Transverse colon (tissue), 3 donors: ENCODE data around the gene NOTCH3.

Experiments
- CTCF ChIP-seq, 5 experiments: fragments of 200-600 bp in 3 of 5; fragments of 450-650 bp in 2 of 5; sonication (generic) in 3 of 5; IDR thresholded peaks; 1 replicate in 2 of 5; 2 replicates in 3 of 5; pipeline ENCODE4 v1.5.1; 2016 to 2017; ENCODE audit warnings: antibody characterized with exemption in 5 of 5, inconsistent platforms in 3 of 5, mild to moderate bottlenecking in 2 of 5, moderate library complexity in 1 of 5
- EP300 ChIP-seq: sonication (generic); formaldehyde crosslinking; IDR thresholded peaks from one replicate; pipeline ENCODE4 v1.6.1; 2017; ENCODE audit warnings: antibody characterized with exemption, low read depth
- POLR2A ChIP-seq: fragments of 450-650 bp; IDR thresholded peaks from one replicate; pipeline ENCODE4 v1.6.1; 2016; ENCODE audit warnings: antibody characterized with exemption, mild to moderate bottlenecking, moderate library complexity

GRCh38 chr19:15218501-15218900 is 17.7 kb upstream of the NOTCH3 start:
- TF ChIP-seq POLR2A = no peak
- no peak for TF ChIP-seq CTCF (IDR thresholded peaks at IDR 0.05)
- TF ChIP-seq EP300 = no peak
